Left lung (tissue), 10 donors: ENCODE measurements around the gene KLF17. TPM values are rescaled to one million over a fixed set of nuclear protein-coding genes. Genes with fewer than 3 reads are reported as not detected.
"Not testable (repeated sequence)": the region's sequence is repeated elsewhere in the genome, so short reads cannot be mapped to it uniquely, and the experiment has no call there.

Source experiments
- ATAC-seq: fragments of 200-7000 bp; cut with Tn5 transposase; one replicate; pipeline ENCODE4 v1.9.1; 2020; ENCODE audit warnings: moderate library complexity
- DNase-seq, 4 donors: peaks; one replicate each; pipeline ENCODE4 v3.0.0-alpha.2; 2013 to 2020
- H3K27ac ChIP-seq, 2 donors: fragments of 200-600 bp; sonication (generic) in 1 of 2; one replicate each; pipeline versions ENCODE4 v1.5.0 to v1.8.0; 2020 to 2021
- H3K27me3 ChIP-seq, 2 donors: fragments of 200-600 bp; sonication (generic) in 1 of 2; one replicate each; pipeline versions ENCODE4 v1.5.0 to v1.8.0; 2020 to 2021
- H3K36me3 ChIP-seq, 2 donors: fragments of 200-600 bp; sonication (generic) in 1 of 2; one replicate each; pipeline versions ENCODE4 v1.5.0 to v1.8.0; 2020 to 2021
- H3K4me1 ChIP-seq, 2 donors: fragments of 200-600 bp; one replicate each; pipeline ENCODE4 v1.8.0; 2021
- H3K4me3 ChIP-seq, 2 donors: fragments of 200-600 bp; sonication (generic) in 1 of 2; one replicate each; pipeline versions ENCODE4 v1.5.0 to v1.8.0; 2020 to 2021; ENCODE audit warnings: mild to moderate bottlenecking in 1 of 2
- H3K9me3 ChIP-seq, 2 donors: fragments of 200-600 bp; sonication (generic) in 1 of 2; one replicate each; pipeline versions ENCODE4 v1.5.0 to v1.8.0; 2020 to 2021
- intact Hi-C, 2 donors: fragments of 100-400 bp; cut with DNase I; formaldehyde crosslinking; loops; one replicate each; pipeline versions ENCODE4 v1.11.2 to v1.14.2; 2022
- polyA plus RNA-seq, 6 donors: library from polyadenylated mRNA; unstranded; fragments of 120-200 nt; gene quantifications; one replicate each; pipeline ENCODE4 v1.2.1, GENCODE V29; 2013; ENCODE audit not compliant: insufficient read length in 6 of 6
- total RNA-seq, 2 donors: library from RNA; stranded (reverse); fragmentation: NEBNext Ultra II Directional; extraction: Animal tissue kit (Norgen Biotek cat#: 25700); gene quantifications; one replicate each; pipeline ENCODE4 v1.2.1, GENCODE V29; 2021
- TF ChIP-seq, protein P1 (sequence below), 2 donors: fragments of 200-600 bp; sonication (generic) in 1 of 2; IDR thresholded peaks; one replicate each; pipeline versions ENCODE4 v1.5.0 to v1.8.0; 2021; ENCODE audit warnings: antibody characterized with exemption in 2 of 2
- donor health status: DM: no; HTN: yes; CAD: no.
- donor health status: DM: no; HTN: no; CAD: no.

KLF17 gene
- total and polyA plus RNA-seq, 8 donors = 0.04 to 0.29 (median 0.07) TPM; not detected in 2

DNA sequence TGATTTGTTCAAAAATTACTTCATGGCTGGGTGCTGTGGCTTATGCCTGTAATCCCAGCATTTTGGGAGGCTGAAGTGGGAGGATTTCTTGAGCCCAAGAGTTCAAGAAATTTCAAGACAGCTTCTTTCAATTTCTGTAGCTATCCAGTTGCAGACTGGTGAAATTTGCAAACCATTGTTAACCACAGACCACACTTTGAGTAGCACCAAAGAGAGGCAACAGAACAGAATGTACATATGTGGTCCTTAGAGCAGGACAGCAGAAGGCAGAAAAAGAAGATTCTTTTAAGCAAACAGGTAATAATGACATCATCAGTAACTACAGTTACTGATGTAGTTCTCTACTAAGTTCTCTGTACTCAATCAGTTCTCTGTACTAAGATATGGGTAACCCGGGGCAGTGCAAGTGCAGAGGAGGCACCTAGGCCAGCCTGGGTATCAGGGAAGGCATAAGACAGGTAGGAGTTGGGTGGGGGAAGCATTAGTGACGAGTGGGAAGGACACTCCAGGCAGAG lies 5.5 kb upstream of the KLF17 start:
- Histone ChIP-seq H3K36me3 (no peaks in the 10 kb centered on the region), H3K4me1 (no peaks in the 10 kb centered on the region), H3K4me3 (no peak overlapping the region), H3K9me3 (no peaks in the 10 kb centered on the region), H3K27ac (no peak overlapping the region), H3K27me3 (no peaks in the 10 kb centered on the region)
- DNase-seq (no peak), ATAC-seq (no peak)
- TF ChIP-seq, protein P1, sequence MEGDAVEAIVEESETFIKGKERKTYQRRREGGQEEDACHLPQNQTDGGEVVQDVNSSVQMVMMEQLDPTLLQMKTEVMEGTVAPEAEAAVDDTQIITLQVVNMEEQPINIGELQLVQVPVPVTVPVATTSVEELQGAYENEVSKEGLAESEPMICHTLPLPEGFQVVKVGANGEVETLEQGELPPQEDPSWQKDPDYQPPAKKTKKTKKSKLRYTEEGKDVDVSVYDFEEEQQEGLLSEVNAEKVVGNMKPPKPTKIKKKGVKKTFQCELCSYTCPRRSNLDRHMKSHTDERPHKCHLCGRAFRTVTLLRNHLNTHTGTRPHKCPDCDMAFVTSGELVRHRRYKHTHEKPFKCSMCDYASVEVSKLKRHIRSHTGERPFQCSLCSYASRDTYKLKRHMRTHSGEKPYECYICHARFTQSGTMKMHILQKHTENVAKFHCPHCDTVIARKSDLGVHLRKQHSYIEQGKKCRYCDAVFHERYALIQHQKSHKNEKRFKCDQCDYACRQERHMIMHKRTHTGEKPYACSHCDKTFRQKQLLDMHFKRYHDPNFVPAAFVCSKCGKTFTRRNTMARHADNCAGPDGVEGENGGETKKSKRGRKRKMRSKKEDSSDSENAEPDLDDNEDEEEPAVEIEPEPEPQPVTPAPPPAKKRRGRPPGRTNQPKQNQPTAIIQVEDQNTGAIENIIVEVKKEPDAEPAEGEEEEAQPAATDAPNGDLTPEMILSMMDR (IDR thresholded peaks at IDR 0.05) = no peak
- intact Hi-C loops = no loop called here

DNA sequence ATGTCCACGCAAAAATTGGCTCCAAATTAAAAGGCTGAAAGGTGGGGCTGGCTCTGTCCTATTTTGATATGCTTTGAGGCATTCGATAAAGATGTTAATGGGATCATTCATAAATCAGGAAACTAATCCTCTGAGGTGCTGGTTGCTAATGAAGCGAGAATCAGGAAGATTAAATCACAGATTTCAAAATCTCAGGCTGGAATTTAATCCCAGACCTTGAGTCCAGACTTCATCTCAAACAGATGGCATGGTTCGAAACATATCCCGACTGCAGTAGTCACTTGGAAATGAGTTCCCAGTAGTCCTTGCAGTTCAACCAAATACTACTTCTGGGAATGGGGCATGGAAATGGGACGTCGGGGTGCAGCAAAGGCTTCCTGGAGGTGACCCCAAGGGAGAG lies 4.5 kb upstream of the KLF17 start:
- DNase-seq (no peak), ATAC-seq (no peak)
- no peaks in the 10 kb centered on the region for H3K9me3 ChIP-seq
- H3K4me1 ChIP-seq = no peaks in the 10 kb centered on the region
- H3K27me3 ChIP-seq = no peaks in the 10 kb centered on the region
- no peak overlapping the region for H3K4me3 ChIP-seq
- no peaks in the 10 kb centered on the region for H3K36me3 ChIP-seq
- TF ChIP-seq, protein P1 (IDR thresholded peaks at IDR 0.05) = no peak
- no peak overlapping the region for H3K27ac ChIP-seq
- intact Hi-C loops = no loop called here

- H3K36me3 ChIP-seq, H3K9me3 ChIP-seq, H3K27ac ChIP-seq, H3K27me3 ChIP-seq, DNase-seq, H3K4me3 ChIP-seq, H3K4me1 ChIP-seq, ATAC-seq, intact Hi-C loops: not testable (repeated sequence)
Observed at GRCh38 chr1:44117272-44117671, 1.3 kb upstream of the KLF17 start.

DNA sequence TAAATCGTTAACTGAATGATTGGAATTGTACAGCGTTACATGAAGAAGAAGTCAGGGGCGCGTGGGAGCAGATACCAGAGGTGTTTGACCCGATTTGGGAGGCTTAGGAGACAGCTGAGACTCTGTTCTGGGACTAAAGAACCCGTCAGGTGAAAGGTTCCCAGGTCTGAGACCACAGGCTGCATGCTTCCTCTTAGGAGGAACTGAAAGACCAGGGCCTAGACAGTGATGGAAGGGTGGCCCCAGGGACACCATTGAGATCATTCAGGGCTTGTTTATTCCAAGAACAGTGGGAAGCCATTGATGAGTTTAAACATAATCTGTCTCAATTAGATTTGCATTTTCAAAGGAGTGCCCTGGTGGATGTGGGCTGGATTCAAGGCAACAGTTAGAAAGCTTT lies 904 bp downstream of the KLF17 start:
- Histone ChIP-seq H3K27ac (no peak overlapping the region), H3K9me3 (no peaks in the 10 kb centered on the region), H3K4me1 (no peaks in the 10 kb centered on the region), H3K36me3 (no peaks in the 10 kb centered on the region), H3K27me3 (no peaks in the 10 kb centered on the region), H3K4me3 (no peak overlapping the region)
- DNase-seq = no peak
- intact Hi-C loops = no loop called here
- TF ChIP-seq, protein P1 (IDR thresholded peaks at IDR 0.05) = no peak
- no peak for ATAC-seq

GRCh38 chr1:44120398-44120949 lies 1.9 kb downstream of the KLF17 start:
- ATAC-seq (no peak), DNase-seq (no peak)
- no peaks in the 10 kb centered on the region for H3K36me3 ChIP-seq
- intact Hi-C loops = no loop called here
- no peak overlapping the region for H3K4me3 ChIP-seq
- no peaks in the 10 kb centered on the region for H3K9me3 ChIP-seq
- TF ChIP-seq, protein P1 (IDR thresholded peaks at IDR 0.05) = no peak
- H3K27me3 ChIP-seq = peaks cover 0 to 6% of the 10 kb centered on the region in 2 donors
- H3K27ac ChIP-seq = no peak overlapping the region
- no peaks in the 10 kb centered on the region for H3K4me1 ChIP-seq
